NB4 (cell line): ENCODE data around the gene AHRR.

ENCODE experiments used
- CTCF ChIP-seq: IDR thresholded peaks from one replicate; pipeline ENCODE4 v1.5.1; 2012; ENCODE audit warnings: low read depth, low read length
- POLR2A ChIP-seq: IDR thresholded peaks from 2 replicates; pipeline ENCODE4 v1.6.1; 2011; ENCODE audit warnings: mild to moderate bottlenecking; ENCODE audit not compliant: insufficient read length; ENCODE audit errors: extremely low read depth

GRCh38 chr5:422323-423232 is 101.1 kb downstream of the AHRR start:
- TF ChIP-seq CTCF = no peak
- no peak for TF ChIP-seq POLR2A
